Body of pancreas (tissue), 4 donors: ENCODE results near the gene BIN2. TPM values are rescaled to one million over a fixed set of nuclear protein-coding genes. Genes with fewer than 3 reads are reported as not detected.

ENCODE experiments used
- ATAC-seq: fragments of 150-250 bp; one replicate; pipeline ENCODE4 v1.9.1; 2016
- DNase-seq, 4 donors: peaks; one replicate each; pipeline ENCODE4 v3.0.0-alpha.2; 2019
- H3K27ac ChIP-seq, 4 donors: fragments of 200-600 bp; sonication (generic); 1 replicate in 3 of 4; 2 replicates in 1 of 4; pipeline versions ENCODE4 v1.5.1 to v1.6.1; 2016 to 2019; ENCODE audit warnings: mild to moderate bottlenecking in 1 of 4, mixed read lengths in 1 of 4, moderate library complexity in 1 of 4
- H3K27me3 ChIP-seq, 2 donors: fragments of 200-600 bp; sonication (generic); one replicate each; pipeline ENCODE4 v1.6.0; 2016; ENCODE audit warnings: mild to moderate bottlenecking in 1 of 2
- H3K36me3 ChIP-seq, 2 donors: fragments of 200-600 bp; sonication (generic); replicated peaks in 1 of 2; 2 replicates each; pipeline ENCODE4 v1.5.1; 2016; ENCODE audit warnings: low read depth in 2 of 2; ENCODE audit not compliant: insufficient read depth in 1 of 2
- H3K4me1 ChIP-seq: fragments of 200-600 bp; sonication (generic); one replicate; pipeline ENCODE4 v1.6.0; 2016
- H3K4me3 ChIP-seq, 2 donors: fragments of 200-600 bp; sonication (generic); 1 replicate in 1 of 2; 2 replicates in 1 of 2; pipeline ENCODE4 v1.5.1; 2016 to 2019
- H3K9me3 ChIP-seq, 3 donors: fragments of 200-600 bp; sonication (generic); 1 replicate in 2 of 3; 2 replicates in 1 of 3; pipeline ENCODE4 v1.5.1; 2016
- CTCF ChIP-seq, 7 experiments: fragments of 450-650 bp in 4 of 7; fragments of 200-600 bp in 3 of 7; sonication (generic) in 3 of 7; IDR thresholded peaks; one replicate each; pipeline ENCODE4 v1.5.1; 2016 to 2019; ENCODE audit warnings: antibody characterized with exemption in 7 of 7
- POLR2A ChIP-seq, 3 donors: fragments of 450-650 bp; IDR thresholded peaks; one replicate each; pipeline ENCODE4 v1.6.1; 2016; ENCODE audit warnings: antibody characterized with exemption in 3 of 3, mild to moderate bottlenecking in 2 of 3
- WGBS, 2 donors: methylation state at CpG; one replicate each; pipeline ENCODE4 v1.1.5; 2017; 5-methylcytosine and 5-hydroxymethylcytosine counted together
- intact Hi-C: fragments of 100-400 bp; cut with DNase I; formaldehyde crosslinking; loops from one replicate; pipeline ENCODE4 v1.15.1; 2023
- total RNA-seq, 2 donors: library from RNA; depleted of rRNA; stranded (reverse); fragments of >200 nt; gene quantifications; one replicate each; pipeline ENCODE4 v1.1.0, GENCODE V29; 2016

The BIN2 gene
- total RNA-seq, 2 donors from 2014 or later, result 1.0 to 1.3 TPM

DNA sequence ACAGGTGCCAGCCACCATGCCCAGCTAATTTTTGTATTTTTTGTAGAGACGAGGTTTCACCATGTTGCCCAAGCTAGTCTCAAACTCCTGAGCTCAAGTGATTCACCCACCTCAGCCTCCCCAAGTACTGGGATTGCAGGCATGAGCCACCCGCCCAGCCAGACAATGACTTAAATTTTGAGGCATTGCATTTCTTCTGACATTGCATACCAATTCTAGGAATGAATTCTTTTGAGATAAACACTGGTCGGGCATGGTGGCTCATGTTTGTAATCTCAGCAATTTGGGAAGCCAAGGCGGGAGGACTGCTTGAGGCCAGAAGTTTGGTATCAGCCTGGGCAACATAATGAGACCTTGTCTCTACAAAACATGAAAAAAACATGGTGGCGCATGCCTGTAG, 25.1 kb upstream of the BIN2 start:
- intact Hi-C loops, result loop anchor here (5.0 to 10.0 kb wide), 2 partner anchors 77 to 524 kb away; partner anchors contain the start of gene SMAGP
- TF ChIP-seq POLR2A (IDR thresholded peaks at IDR 0.05) (no peak), CTCF (IDR thresholded peaks at IDR 0.05) (no peak)

GRCh38 chr12:51348116-51348515, 24.1 kb upstream of the BIN2 start:
- Histone ChIP-seq H3K27ac (no peak overlapping the region), H3K4me3 (no peak overlapping the region), H3K9me3 (no peaks in the 10 kb centered on the region), H3K27me3 (no peaks in the 10 kb centered on the region), H3K4me1 (peaks cover 17% of the 10 kb centered on the region), H3K36me3 (no peaks in the 10 kb centered on the region)
- intact Hi-C loops, result loop anchor here (5.0 to 10.0 kb wide), 2 partner anchors 76 to 523 kb away; partner anchors contain the start of gene SMAGP
- ATAC-seq (no peak), DNase-seq (no peak)
- TF ChIP-seq POLR2A (IDR thresholded peaks at IDR 0.05) (no peak), CTCF (IDR thresholded peaks at IDR 0.05) (no peak)
- WGBS, 2 donors, result 93 to 96% methylated on average over 1 to 4 of the region's 4 CpGs

More for the DNA sequence above, 25.1 kb upstream of the BIN2 start:
- no peaks in the 10 kb centered on the region for H3K36me3 ChIP-seq
- H3K4me3 ChIP-seq, result no peak overlapping the region
- H3K4me1 ChIP-seq, result peaks cover 19% of the 10 kb centered on the region
- no peak for ATAC-seq
- H3K27ac ChIP-seq, result no peak overlapping the region
- DNase-seq, result no peak
- WGBS, 2 donors, result 81 to 82% methylated on average over 5 of the region's 5 CpGs
- H3K9me3 ChIP-seq, result no peaks in the 10 kb centered on the region
- H3K27me3 ChIP-seq, result no peaks in the 10 kb centered on the region

DNA sequence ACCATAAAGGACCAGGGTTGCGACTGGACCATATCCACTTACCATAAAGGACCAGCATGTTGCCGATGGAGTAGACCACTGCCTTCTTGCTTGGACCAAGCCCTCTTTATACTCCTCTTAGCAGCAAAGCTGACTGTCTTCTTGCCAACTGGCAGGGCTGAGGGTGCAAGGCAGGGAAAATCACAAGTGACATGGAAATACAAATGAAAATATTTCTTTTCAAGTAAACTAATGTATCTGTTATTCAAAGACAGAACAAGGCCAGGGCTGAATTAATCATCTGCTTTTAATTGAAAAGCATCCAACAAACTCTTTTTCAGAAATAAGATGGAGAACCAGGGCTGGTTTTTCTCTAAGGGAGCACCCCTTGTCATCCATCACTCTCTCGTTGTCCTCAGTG, 22.6 kb upstream of the BIN2 start, which contains the start of gene CELA1:
Gene CELA1 (minus strand): TSS at position 99 of the 400 bp plus-strand sequence. CDS start 41 bp downstream, at position 58.
- WGBS, 2 donors, result 82 to 88% methylated on average over 3 of the region's 3 CpGs
- Histone ChIP-seq H3K4me3 (no peak within 1 kb of the TSS), H3K36me3 (no peaks in the 10 kb centered on the region), H3K27ac (no peak within 1 kb of the TSS), H3K27me3 (no peaks in the 10 kb centered on the region), H3K9me3 (no peaks in the 10 kb centered on the region), H3K4me1 (peaks cover 2% of the 10 kb centered on the region)
- ATAC-seq (no peak), DNase-seq (no peak)
- TF ChIP-seq CTCF (IDR thresholded peaks at IDR 0.05) (no peak), POLR2A (IDR thresholded peaks at IDR 0.05) (no peak)
- intact Hi-C loops, result loop anchor here (5.0 to 10.0 kb wide), 2 partner anchors 74 to 522 kb away; partner anchors contain the start of gene SMAGP

GRCh38 chr12:51345681-51346080, 21.7 kb upstream of the BIN2 start:
- ATAC-seq, result no peak
- no peak for DNase-seq
- Histone ChIP-seq H3K4me3 (no peak overlapping the region), H3K9me3 (no peaks in the 10 kb centered on the region), H3K36me3 (no peaks in the 10 kb centered on the region), H3K4me1 (peaks cover 4% of the 10 kb centered on the region), H3K27ac (no peak overlapping the region), H3K27me3 (no peaks in the 10 kb centered on the region)
- WGBS, 2 donors, result 79 to 80% methylated on average over 7 of the region's 7 CpGs
- TF ChIP-seq CTCF (IDR thresholded peaks at IDR 0.05) (no peak), POLR2A (IDR thresholded peaks at IDR 0.05) (no peak)
- intact Hi-C loops, result loop anchor here (5.0 to 10.0 kb wide), 2 partner anchors 73 to 521 kb away; partner anchors contain the start of gene SMAGP

DNA sequence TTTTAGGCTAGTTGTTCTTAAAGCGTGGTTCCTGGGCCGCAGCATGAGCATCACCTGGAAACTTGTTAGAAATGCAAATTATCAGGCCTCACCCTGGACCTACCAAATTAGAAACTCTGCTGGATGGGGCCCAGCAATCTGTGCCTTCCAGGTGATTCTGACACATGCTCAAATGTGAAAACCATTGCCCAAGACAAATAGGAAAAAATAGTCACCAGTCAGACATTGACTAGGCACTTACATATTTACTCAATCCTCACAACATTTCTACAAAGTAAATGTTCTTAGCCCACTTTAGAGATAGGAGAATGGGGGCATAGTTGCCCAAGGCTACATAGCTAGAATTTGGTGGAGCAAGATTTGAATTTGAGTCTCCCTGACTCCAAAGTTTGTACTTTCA, 19.2 kb upstream of the BIN2 start:
- intact Hi-C loops, result loop anchor here (10.0 kb wide), 1 partner anchor 518 kb away; no protein-coding TSS in a partner anchor
- H3K9me3 ChIP-seq, result no peaks in the 10 kb centered on the region
- no peaks in the 10 kb centered on the region for H3K27me3 ChIP-seq
- DNase-seq, result no peak
- H3K4me3 ChIP-seq, result no peak overlapping the region
- 86 to 87% methylated on average over 2 of the region's 2 CpGs for WGBS, 2 donors
- no peaks in the 10 kb centered on the region for H3K36me3 ChIP-seq
- TF ChIP-seq POLR2A (IDR thresholded peaks at IDR 0.05) (no peak), CTCF (IDR thresholded peaks at IDR 0.05) (no peak)
- no peak overlapping the region for H3K27ac ChIP-seq
- H3K4me1 ChIP-seq, result peaks cover 4% of the 10 kb centered on the region
- ATAC-seq, result no peak
